Measurements from ENCODE around the gene CDK14.
"Not testable (repeated sequence)": the region's sequence is repeated elsewhere in the genome, so short reads cannot be mapped to it uniquely, and the experiment has no call there.

The CDK14 gene

GRCh38 chr7:90597563-90598253, 1.6 kb downstream of the CDK14 start:
- DNase-seq: no peak

- peak; percentile 39 for DNase-seq
These were observed 2.9 kb downstream of the CDK14 start for GRCh38 chr7:90599038-90599437.

DNA sequence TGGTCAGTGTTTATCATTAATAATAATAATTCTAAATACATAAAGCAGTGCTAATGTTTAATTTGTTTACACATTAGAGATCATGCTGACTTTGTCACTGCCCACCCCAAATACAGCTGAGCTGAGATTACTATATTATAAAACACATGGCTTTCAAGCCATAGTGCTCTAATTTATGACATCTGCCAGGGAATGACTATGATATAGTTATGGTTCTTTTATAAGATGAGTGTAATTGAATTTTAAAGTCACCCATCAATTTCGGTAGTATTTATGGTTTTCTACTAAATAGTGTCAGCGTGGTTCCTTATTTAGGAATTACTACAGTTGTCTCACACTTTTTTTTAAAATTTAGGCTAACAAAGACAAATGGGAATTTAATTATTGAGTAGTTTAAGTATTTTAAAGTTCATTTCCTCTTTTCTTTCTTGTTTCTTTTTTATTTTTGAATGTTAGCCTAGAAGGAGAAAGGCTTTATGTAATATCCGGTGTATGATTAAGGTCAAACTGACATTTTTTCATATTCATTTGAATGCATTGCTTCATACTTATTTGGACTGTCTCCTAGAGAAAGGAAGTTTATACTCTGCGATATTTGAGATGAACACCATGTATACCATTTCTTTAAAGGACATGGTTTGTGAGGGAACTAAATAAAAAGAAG, 3.9 kb downstream of the CDK14 start:
- peak; percentile 96 for DNase-seq

- no peak for DNase-seq
These were observed 6.2 kb downstream of the CDK14 start for GRCh38 chr7:90602303-90602702.

GRCh38 chr7:90603346-90603745, 7.2 kb downstream of the CDK14 start:
- no peak for DNase-seq

DNA sequence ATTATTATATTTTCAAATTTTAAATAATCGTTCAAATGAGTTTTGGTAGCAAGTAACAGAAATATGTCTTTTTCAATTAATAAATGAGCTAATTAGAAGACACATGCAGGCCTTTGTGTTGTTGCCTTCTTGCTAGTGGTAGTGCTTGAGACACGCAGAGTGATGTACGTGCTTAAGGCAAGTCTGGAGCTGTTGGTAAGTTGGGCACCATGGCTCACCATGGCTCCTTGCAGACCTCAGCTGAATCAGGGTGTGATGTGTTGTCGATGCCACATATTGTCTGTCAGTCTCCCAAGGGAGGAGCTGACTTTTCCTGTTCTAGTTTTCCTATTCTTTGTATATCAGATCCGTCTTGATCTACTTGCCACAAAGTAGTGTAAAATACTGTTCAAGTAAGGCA, 8.3 kb downstream of the CDK14 start:
- no peak for DNase-seq

DNA sequence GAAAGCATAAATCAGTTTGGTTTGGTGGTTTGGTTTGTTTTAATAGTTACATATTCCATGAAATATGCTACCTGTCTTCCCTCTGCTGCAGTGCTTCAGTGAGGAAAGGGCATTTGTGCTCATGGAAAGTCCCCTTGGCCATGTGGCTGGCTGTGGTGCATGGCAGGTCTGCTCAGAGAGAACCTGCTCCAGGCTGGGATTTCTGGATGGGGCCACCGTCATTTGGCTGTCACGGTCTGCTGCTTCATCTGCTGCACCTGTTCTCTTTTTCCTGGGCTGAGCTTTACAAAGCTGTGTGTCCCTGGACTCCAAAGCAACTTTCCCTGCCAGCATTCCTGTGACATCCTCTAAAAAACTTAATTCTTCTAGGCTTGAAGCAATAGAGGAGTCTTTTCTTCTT, 8.9 kb downstream of the CDK14 start:
- DNase-seq: no peak

GRCh38 chr7:90607196-90607595, 11.1 kb downstream of the CDK14 start:
- DNase-seq: no peak

- no peak for DNase-seq
These were observed 14.0 kb downstream of the CDK14 start for GRCh38 chr7:90610105-90610504.

DNA sequence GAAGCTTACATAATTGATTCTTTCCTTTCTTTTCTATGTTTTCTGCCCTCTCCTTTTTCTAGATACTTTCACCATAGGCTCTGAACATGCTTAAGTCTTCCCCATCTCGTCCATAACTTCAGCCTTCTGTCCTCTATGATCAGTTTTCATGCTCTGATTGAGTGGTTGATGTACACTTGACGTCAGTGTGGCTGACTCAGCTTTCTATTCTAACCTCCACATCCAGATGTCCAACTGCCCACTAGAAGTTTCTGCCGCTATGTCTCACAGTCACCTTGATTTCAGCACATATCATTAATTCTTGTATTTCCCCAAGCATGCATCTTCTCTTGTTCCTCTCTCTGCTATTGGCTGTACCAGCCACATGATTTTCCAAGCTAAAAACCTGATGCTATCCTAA, 15.0 kb downstream of the CDK14 start:
- DNase-seq: no peak

- DNase-seq: peak; percentile 89
These were observed 17.0 kb downstream of the CDK14 start for GRCh38 chr7:90613088-90613498.

DNA sequence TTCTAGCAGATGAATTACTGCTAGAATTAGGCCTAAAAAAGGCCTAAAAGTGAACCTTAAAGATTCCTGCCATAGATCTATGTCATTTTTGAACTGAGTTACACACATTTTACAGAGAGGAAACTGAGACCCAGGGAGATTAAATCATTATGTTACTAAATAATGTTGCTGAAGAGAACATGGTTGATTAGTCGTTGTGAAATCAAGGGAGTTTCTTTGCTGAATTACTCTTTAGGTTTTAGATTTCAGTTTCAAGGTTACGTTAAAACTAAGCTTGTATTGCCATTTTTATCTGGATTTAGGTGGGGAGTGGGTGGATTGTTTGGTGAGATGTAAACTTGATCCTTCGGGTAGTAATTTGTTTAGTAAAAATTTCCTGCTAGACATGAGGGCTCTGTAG, 21.3 kb downstream of the CDK14 start:
- DNase-seq: no peak

GRCh38 chr7:90618876-90619275, 22.8 kb downstream of the CDK14 start:
- no peak for DNase-seq

- peak; percentile 13 for DNase-seq
These were observed 25.1 kb downstream of the CDK14 start for GRCh38 chr7:90621125-90621746.

GRCh38 chr7:90621747-90622140, 25.6 kb downstream of the CDK14 start:
- peak; percentile 33 for DNase-seq

DNA sequence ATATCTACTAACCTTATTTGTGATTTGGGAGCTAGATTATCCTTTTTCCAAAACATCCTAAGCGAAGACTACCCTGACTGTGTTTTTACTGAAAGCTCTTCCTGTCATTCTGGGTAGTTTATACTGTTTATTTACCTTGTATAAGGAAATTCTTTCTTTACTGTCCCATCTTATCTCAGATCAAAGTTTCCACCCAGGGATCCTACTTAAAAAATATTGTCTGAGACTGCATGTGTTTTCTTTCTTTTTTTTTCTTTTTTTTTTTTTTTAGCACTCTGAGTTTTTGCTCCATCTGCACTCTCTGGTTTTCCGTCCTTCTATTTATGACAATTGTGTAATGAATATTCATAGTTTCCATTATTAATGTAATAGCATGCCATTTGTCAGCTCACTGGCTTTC, 26.5 kb downstream of the CDK14 start:
- no peak for DNase-seq

DNA sequence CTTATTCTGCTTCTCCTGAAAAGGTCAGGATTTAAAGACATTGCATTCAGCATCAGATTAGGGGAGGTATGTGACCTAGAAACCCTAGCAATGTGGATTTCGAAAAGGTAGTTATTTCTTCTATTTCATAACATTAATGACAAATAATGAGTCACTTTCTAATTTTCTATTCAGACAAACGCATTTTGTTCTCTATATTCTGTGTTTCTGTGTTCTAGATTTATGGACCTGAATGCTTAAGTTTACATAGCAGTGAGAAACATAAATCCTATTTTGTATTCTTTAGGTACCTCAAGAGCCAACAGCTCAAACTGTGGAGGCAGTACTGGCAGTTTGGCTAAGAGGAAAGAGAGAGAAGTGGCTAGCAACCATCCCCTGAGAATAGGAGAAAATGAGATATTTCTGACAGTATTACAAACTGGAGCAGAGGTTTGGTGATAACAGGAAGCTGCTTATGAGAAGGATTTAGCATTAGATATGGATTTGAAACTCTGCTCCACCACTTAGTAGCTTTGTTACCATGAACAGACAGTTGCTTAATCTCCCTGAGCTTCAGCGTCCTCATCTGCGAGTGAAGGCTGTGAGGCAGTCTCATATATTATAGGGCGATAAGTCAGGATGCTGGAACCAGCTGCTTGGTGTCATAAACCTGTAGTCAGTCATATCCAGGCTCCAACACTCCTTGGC, 28.2 kb downstream of the CDK14 start:
- DNase-seq: peak; percentile 64

DNA sequence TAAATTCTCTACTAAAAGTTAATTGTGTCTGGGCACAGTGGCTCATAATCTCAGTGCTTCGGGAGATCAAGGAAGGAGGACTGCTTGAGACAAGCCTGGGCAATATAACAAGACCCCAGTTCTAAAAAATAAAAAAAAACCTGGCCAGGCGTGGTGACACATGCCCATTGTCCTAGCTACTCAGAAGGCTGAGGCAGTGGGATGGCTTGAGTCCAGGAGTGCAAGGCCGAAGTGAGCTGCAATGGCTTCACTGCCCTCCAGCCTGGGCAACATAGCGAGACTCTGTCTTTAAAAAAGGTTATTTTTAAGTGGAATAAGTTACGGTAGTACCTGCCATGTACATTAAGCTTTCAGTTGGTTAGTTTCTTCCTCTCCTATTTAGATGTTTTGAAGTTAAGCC, 28.9 kb downstream of the CDK14 start:
- DNase-seq: no peak

GRCh38 chr7:90625562-90625961, 29.4 kb downstream of the CDK14 start:
- DNase-seq: no peak

DNA sequence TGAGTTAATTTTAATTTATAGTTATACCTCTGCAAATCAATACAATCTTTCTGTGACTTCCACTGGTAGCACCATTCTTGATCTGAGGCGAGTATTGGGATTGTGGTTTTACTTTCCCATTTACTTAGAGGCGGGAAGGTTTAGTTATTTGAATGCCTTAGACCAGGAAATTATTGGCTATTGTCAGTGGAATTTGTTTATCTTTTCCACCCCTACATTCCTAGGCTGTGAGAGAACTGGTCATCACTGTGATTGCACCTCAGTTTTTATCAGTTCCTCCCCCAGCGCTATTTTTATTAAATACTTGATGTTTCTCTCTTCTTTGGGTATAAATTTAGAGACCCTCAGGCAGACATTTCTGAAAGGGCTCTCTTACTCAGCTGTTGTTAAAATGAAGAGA, 29.9 kb downstream of the CDK14 start:
- DNase-seq: no peak

- DNase-seq: peak; percentile 60
These were observed 33.3 kb downstream of the CDK14 start for GRCh38 chr7:90629297-90629918.

GRCh38 chr7:90631502-90631901, 35.4 kb downstream of the CDK14 start:
- no peak for DNase-seq

- not testable (repeated sequence) for DNase-seq
These were observed 43.6 kb downstream of the CDK14 start for GRCh38 chr7:90639683-90640082.

Measured in MV-4-11 (cell line).